ENCODE measurements around the gene RGL3. TPM values are rescaled to one million over a fixed set of nuclear protein-coding genes. Genes with fewer than 3 reads are reported as not detected.
A peak's percentile ranks its signal among the peaks of the same experiment; 100 is the strongest.

Gene RGL3
- total and polyA plus RNA-seq, 10 of the 15 experiments (the other 5 are each of a cell fraction or from before 2014, with no cell fraction given), result not detected

- H3K27me3 ChIP-seq (replicated peaks in 1 of 2; ENCODE audit: control insufficient read depth in 2 of 2, insufficient read depth in 2 of 2, low read length in 1 of 2), result no peaks in the 10 kb centered on the region
- H3K9me3 ChIP-seq (replicated peaks; ENCODE audit: control insufficient read depth, insufficient read depth, low read length), result no peaks in the 10 kb centered on the region
- H3K4me1 ChIP-seq (ENCODE audit: control insufficient read depth, insufficient read depth, low read length), result 0 out of 2 replicates have a peak, but pooled peaks cover 4% of the 10 kb centered on the region
- intact Hi-C loops (cut with micrococcal nuclease; ENCODE audit: unreplicated experiment), result no loop called here
- SMC1A ChIA-PET (ENCODE audit: uncharacterized antibody, unreplicated experiment), result interaction anchor here (1.2 to 1.5 kb wide), 2 partner anchors 69 to 72 kb away, joined by 4 to 5 read pairs; no protein-coding TSS in a partner anchor
- H2AFZ ChIP-seq (ENCODE audit: control insufficient read depth, low read depth, low read length), result no peak overlapping the region
- POLR2A ChIA-PET, result interaction anchor here (0.6 to 1.7 kb wide), 3 partner anchors 10 to 71 kb away, joined by 3 to 6 read pairs (median 5); no protein-coding TSS in a partner anchor
- ATAC-seq (no peak), DNase-seq (ENCODE audit: low read depth, low spot score) (no peak), FAIRE-seq (no peak)
- CTCF ChIA-PET, result interaction anchor here (1.3 to 3.1 kb wide), 4 partner anchors 33 to 75 kb away, joined by 3 to 10 read pairs (median 6); partner anchors contain the start of genes EPOR and SWSAP1
- in situ Hi-C loops (cut with MboI), result no loop called here
- no peaks in the 10 kb centered on the region for H3K79me2 ChIP-seq (ENCODE audit: control insufficient read depth, insufficient read depth, low read length)
- RAD21 ChIA-PET (ENCODE audit: unreplicated experiment), result interaction anchor here (0.9 to 2.3 kb wide), 4 partner anchors 19 to 72 kb away, joined by 3 to 5 read pairs (median 3); no protein-coding TSS in a partner anchor
- H3K27ac ChIP-seq (ENCODE audit: control insufficient read depth, insufficient read depth), result no peak overlapping the region
- TF ChIP-seq RB1 (IDR thresholded peaks at IDR 0.05; ENCODE audit: borderline replicate concordance), result no peak
- TSS peak; percentile 51 for BruUV-seq (replicated peaks)
- H4K20me1 ChIP-seq (ENCODE audit: control insufficient read depth, insufficient read depth), result no peaks in the 10 kb centered on the region
- H3K36me3 ChIP-seq (ENCODE audit: control insufficient read depth in 2 of 2, insufficient read depth in 2 of 2, low read length in 1 of 2), result peaks cover 4 to 34% of the 10 kb centered on the region in 2 experiments; a peak in 3 of 4 replicates
- WGBS (ENCODE audit: insufficient coverage, insufficient replicate concordance, low lambda C conversion rate, missing lambda C conversion rate), result 96% methylated on average over 31 of the region's 31 CpGs
- H3K9ac ChIP-seq (ENCODE audit: control insufficient read depth, insufficient read depth, low read length), result no peak overlapping the region
- no peak overlapping the region for H3K4me3 ChIP-seq
- H3K4me2 ChIP-seq (ENCODE audit: control insufficient read depth, insufficient read depth), result no peak overlapping the region
Measured at GRCh38 chr19:11448923-11449554, 29.9 kb upstream of the RGL3 start.

- in situ Hi-C loops (cut with MboI) (no loop called here), intact Hi-C loops (cut with micrococcal nuclease; ENCODE audit: unreplicated experiment) (no loop called here)
- 0 out of 2 replicates have a peak, but pooled peaks cover 4% of the 10 kb centered on the region for H3K4me1 ChIP-seq (ENCODE audit: control insufficient read depth, insufficient read depth, low read length)
- WGBS (ENCODE audit: insufficient coverage, insufficient replicate concordance, low lambda C conversion rate, missing lambda C conversion rate), result 90% methylated on average over 13 of the region's 13 CpGs
- H3K9me3 ChIP-seq (replicated peaks; ENCODE audit: control insufficient read depth, insufficient read depth, low read length), result no peaks in the 10 kb centered on the region
- no peak for DNase-seq (ENCODE audit: low read depth, low spot score)
- H3K4me2 ChIP-seq (ENCODE audit: control insufficient read depth, insufficient read depth), result no peak overlapping the region
- FAIRE-seq, result no peak
- H4K20me1 ChIP-seq (ENCODE audit: control insufficient read depth, insufficient read depth), result no peaks in the 10 kb centered on the region
- H3K27ac ChIP-seq (ENCODE audit: control insufficient read depth, insufficient read depth), result no peak overlapping the region
- H2AFZ ChIP-seq (ENCODE audit: control insufficient read depth, low read depth, low read length), result no peak overlapping the region
- no peak for ATAC-seq
- H3K79me2 ChIP-seq (ENCODE audit: control insufficient read depth, insufficient read depth, low read length), result no peaks in the 10 kb centered on the region
- no peak overlapping the region for H3K4me3 ChIP-seq
- H3K27me3 ChIP-seq (replicated peaks in 1 of 2; ENCODE audit: control insufficient read depth in 2 of 2, insufficient read depth in 2 of 2, low read length in 1 of 2), result no peaks in the 10 kb centered on the region
- ChIA-PET POLR2A (no interaction called here), RAD21 (ENCODE audit: unreplicated experiment) (interaction anchor here (0.6 to 1.5 kb wide), 4 partner anchors 19 to 485 kb away, joined by 3 read pairs; partner anchors contain the start of gene SWSAP1), CTCF (interaction anchor here (0.5 to 3.1 kb wide), 4 partner anchors 34 to 107 kb away, joined by 3 to 10 read pairs (median 6); partner anchors contain the start of gene SWSAP1), SMC1A (ENCODE audit: uncharacterized antibody, unreplicated experiment) (interaction anchor here (1.2 kb wide), 1 partner anchor 68 kb away, joined by 5 read pairs; no protein-coding TSS in a partner anchor)
- H3K36me3 ChIP-seq (ENCODE audit: control insufficient read depth in 2 of 2, insufficient read depth in 2 of 2, low read length in 1 of 2), result peaks cover 4 to 35% of the 10 kb centered on the region in 2 experiments; a peak in 3 of 4 replicates
- TF ChIP-seq PAX5 (IDR thresholded peaks at IDR 0.05; ENCODE audit: borderline replicate concordance, low read depth, low read length), result no peak
- peak; percentile 28; the same call in 1 of the 2 replicates for TF ChIP-seq POLR2A (IDR thresholded peaks at IDR 0.05; ENCODE audit: low read depth, low read length)
- no TSS peak for BruUV-seq (replicated peaks)
- H3K9ac ChIP-seq (ENCODE audit: control insufficient read depth, insufficient read depth, low read length), result no peak overlapping the region
Measured at GRCh38 chr19:11448410-11448809, 29.3 kb upstream of the RGL3 start.

All from GM12878 (cell line).